ENCODE measurements around the gene ARMC3. TPM values are rescaled to one million over a fixed set of nuclear protein-coding genes. Genes with fewer than 3 reads are reported as not detected.

ARMC3 gene
- total and polyA plus RNA-seq, 2 experiments from 2014 or later: 0.24 TPM; not detected in 1

GRCh38 chr10:22954970-22955369 is 27.1 kb downstream of the ARMC3 start (continued):
- TF ChIP-seq ZNF462 (CRISPR knock-in tag; IDR thresholded peaks at IDR 0.05) (no peak), ZNF331 (CRISPR knock-in tag; IDR thresholded peaks at IDR 0.05; ENCODE audit: low read depth) (no peak), STAT1 (IDR thresholded peaks at IDR 0.05; ENCODE audit: unreplicated experiment) (no peak), ZNF114 (CRISPR knock-in tag; IDR thresholded peaks at IDR 0.05) (no peak), JUNB (IDR thresholded peaks at IDR 0.05; ENCODE audit: unreplicated experiment) (no peak), NANOG (IDR thresholded peaks at IDR 0.05; ENCODE audit: borderline replicate concordance) (no peak)

- DNase-seq (ENCODE audit: low spot score): no peak
- Histone ChIP-seq H3K27ac (ENCODE audit: low read depth) (no peak overlapping the region), H3K36me3 (ENCODE audit: insufficient read depth) (no peaks in the 10 kb centered on the region), H3K79me2 (replicated peaks; ENCODE audit: insufficient read depth) (no peaks in the 10 kb centered on the region), H2AFZ (no peak overlapping the region), H3F3A (replicated peaks; ENCODE audit: low read depth) (no peaks in the 10 kb centered on the region), H4K20me1 (replicated peaks; ENCODE audit: insufficient read depth) (no peaks in the 10 kb centered on the region), H3K27me3 (ENCODE audit: insufficient read depth) (no peaks in the 10 kb centered on the region), H3K9me2 (ENCODE audit: insufficient read depth) (no peaks in the 10 kb centered on the region), H3K4me3 (no peak overlapping the region), H3K4me2 (no peak overlapping the region), H3K4me1 (ENCODE audit: insufficient read depth) (no peaks in the 10 kb centered on the region)
- H3K9me3 Mint-ChIP-seq: no peaks in the 10 kb centered on the region; the same call in 2 of the 3 replicates
- H3K4me3 Mint-ChIP-seq: no peak overlapping the region
- H3K36me3 Mint-ChIP-seq (ENCODE audit: low read depth): no peaks in the 10 kb centered on the region
- no peak overlapping the region for H3K27ac Mint-ChIP-seq
- peaks cover 4% of the 10 kb centered on the region; the same call in 1 of the 3 replicates for H3K4me1 Mint-ChIP-seq
- ATAC-seq: no peak
- H3K27me3 Mint-ChIP-seq (ENCODE audit: insufficient read depth, low read depth, poor library complexity): peaks cover 2% of the 10 kb centered on the region
- TF ChIP-seq JUNB (IDR thresholded peaks at IDR 0.05; ENCODE audit: unreplicated experiment) (no peak), EZH2phosphoT487 (IDR thresholded peaks at IDR 0.05; ENCODE audit: unreplicated experiment) (no peak), REST (IDR thresholded peaks at IDR 0.05; ENCODE audit: unreplicated experiment) (no peak), ZNF331 (CRISPR knock-in tag; IDR thresholded peaks at IDR 0.05; ENCODE audit: low read depth) (no peak), POLR2AphosphoS5 (IDR thresholded peaks at IDR 0.05; ENCODE audit: low read depth) (no peak), ZNF114 (CRISPR knock-in tag; IDR thresholded peaks at IDR 0.05) (no peak)
Measured at GRCh38 chr10:22958338-22958737, 30.5 kb downstream of the ARMC3 start.

Data from GM23338 (cell line).